ENCODE results near the gene RNF169.

Gene RNF169

DNA sequence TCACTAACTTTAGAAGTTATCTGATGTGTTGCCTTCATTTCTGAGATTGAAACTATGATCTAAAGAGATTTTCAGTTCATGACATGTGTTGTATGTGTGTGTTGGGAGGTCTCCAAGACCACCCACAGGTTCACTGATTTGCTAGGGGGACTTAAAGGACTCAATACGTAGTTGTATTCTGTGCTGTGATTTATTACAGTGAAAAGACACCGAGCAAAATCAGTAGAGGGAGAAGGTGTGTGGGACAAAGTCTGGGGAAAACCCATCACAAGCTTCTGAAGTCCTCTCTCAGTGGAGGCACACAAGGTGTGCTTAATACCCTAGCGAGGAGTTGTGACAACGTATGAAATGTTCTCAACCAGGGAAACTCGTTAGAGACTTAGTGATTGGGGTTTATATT is 35.6 kb downstream of the RNF169 start:
- TF ChIP-seq, protein P1, sequence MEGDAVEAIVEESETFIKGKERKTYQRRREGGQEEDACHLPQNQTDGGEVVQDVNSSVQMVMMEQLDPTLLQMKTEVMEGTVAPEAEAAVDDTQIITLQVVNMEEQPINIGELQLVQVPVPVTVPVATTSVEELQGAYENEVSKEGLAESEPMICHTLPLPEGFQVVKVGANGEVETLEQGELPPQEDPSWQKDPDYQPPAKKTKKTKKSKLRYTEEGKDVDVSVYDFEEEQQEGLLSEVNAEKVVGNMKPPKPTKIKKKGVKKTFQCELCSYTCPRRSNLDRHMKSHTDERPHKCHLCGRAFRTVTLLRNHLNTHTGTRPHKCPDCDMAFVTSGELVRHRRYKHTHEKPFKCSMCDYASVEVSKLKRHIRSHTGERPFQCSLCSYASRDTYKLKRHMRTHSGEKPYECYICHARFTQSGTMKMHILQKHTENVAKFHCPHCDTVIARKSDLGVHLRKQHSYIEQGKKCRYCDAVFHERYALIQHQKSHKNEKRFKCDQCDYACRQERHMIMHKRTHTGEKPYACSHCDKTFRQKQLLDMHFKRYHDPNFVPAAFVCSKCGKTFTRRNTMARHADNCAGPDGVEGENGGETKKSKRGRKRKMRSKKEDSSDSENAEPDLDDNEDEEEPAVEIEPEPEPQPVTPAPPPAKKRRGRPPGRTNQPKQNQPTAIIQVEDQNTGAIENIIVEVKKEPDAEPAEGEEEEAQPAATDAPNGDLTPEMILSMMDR (conservative IDR thresholded peaks at IDR 0.05): no peak
- H3K27ac ChIP-seq: no peak overlapping the region

DNA sequence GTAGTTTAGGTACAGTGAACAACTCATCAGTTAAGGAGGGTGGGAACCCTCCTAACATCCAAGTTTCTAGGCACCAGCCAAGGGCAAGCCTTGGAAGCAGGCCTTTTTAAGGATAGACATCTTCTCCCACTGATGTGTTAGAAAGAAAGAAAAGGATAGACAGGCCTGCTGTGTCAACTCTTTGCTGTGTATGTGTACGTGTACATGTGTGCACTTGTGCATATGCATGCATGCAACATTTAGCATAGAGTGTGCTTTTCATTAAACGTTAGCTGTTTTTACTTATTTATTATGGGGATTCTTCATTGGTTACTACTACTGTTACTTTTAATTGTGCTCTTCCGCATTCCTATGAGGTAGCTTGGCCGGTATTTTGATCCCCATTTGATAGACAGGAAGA is 36.1 kb downstream of the RNF169 start:
- TF ChIP-seq, protein P1 (conservative IDR thresholded peaks at IDR 0.05): no peak

GRCh38 chr11:74786574-74786973 is 37.9 kb downstream of the RNF169 start:
- TF ChIP-seq, protein P1 (conservative IDR thresholded peaks at IDR 0.05): no peak
- H3K27ac ChIP-seq: no peak overlapping the region

More for the DNA sequence above, 36.1 kb downstream of the RNF169 start:
- H3K27ac ChIP-seq: no peak overlapping the region

GRCh38 chr11:74791333-74792100 is 42.9 kb downstream of the RNF169 start:
- H3K27ac ChIP-seq: no peak overlapping the region
- TF ChIP-seq, protein P1 (conservative IDR thresholded peaks at IDR 0.05): no peak

DNA sequence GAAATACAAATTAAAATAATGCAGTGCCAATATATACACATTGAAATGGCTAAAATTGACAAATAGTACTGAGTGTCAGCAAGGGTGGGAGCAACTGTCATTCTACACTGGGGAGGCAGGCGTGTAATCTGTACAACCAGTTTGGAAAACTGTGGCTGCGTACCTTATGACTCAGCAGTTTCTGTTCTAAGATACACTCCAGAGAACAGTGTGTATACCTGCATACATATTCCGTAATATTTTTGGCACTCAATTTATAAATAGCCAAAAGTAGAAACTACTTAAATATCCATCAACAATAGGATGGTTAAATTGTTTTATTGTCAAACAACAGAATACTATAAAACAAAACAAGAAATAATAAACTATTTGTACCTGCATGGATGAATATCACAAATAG is 57.6 kb downstream of the RNF169 start:
- no peak overlapping the region for H3K27ac ChIP-seq
- TF ChIP-seq, protein P1 (conservative IDR thresholded peaks at IDR 0.05): no peak

- TF ChIP-seq, protein P1 (conservative IDR thresholded peaks at IDR 0.05): no peak
- H3K27ac ChIP-seq: no peak overlapping the region
These were observed 61.2 kb downstream of the RNF169 start for GRCh38 chr11:74809801-74810200.

GRCh38 chr11:74815966-74816365 is 67.3 kb downstream of the RNF169 start:
- no peak overlapping the region for H3K27ac ChIP-seq
- TF ChIP-seq, protein P1 (conservative IDR thresholded peaks at IDR 0.05): no peak

Measured in VCaP (cell line).